Measurements from ENCODE around the gene SNX4.
A peak's percentile ranks its signal among the peaks of the same experiment; 100 is the strongest.
"Not testable (repeated sequence)": the region's sequence is repeated elsewhere in the genome, so short reads cannot be mapped to it uniquely, and the experiment has no call there.

The SNX4 gene

DNA sequence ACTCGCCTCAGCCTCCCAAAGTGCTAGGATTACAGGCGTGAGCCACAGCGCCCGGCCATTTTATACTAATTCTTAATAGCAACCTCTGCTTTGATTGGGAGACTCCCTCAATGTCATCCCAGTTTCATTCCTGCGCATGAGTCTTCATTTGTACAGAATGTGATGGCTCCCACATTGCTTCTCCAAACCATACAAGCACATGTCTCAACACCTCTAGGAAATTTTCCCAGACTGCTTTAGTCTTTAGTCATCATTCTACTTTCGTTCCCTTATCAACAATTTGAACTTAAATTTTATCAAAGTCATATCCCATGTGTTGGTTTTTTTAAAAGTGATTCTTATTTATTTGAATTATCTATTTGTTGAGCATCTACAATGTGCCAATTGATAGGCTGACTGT, 58.1 kb downstream of the SNX4 start:
- no peak for DNase-seq

- DNase-seq, result no peak
Observed at GRCh38 chr3:125460233-125460632, 59.8 kb downstream of the SNX4 start.

GRCh38 chr3:125443923-125444322, 76.1 kb downstream of the SNX4 start:
- DNase-seq, result no peak

DNA sequence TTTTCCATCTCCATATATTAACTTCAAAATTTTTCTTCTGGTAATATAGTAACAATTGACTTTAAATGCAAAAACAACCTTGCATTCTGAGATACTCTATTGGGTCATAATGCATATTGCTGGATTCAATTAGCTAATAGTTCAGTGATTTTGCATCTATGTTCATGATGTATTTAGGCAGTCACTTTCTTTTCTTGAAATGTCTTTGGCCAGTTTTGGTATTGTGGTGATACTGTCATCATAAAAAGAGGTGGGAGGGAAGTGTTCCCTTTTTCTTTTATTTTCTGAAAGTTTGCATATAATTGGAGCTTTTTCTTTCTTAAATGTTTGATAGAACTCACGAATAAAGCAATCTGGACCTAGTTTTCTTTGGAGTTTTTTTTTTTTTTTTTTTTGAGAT, 77.5 kb downstream of the SNX4 start:
- no peak for DNase-seq

- DNase-seq, result no peak
Observed at GRCh38 chr3:125440970-125441369, 79.0 kb downstream of the SNX4 start.

DNA sequence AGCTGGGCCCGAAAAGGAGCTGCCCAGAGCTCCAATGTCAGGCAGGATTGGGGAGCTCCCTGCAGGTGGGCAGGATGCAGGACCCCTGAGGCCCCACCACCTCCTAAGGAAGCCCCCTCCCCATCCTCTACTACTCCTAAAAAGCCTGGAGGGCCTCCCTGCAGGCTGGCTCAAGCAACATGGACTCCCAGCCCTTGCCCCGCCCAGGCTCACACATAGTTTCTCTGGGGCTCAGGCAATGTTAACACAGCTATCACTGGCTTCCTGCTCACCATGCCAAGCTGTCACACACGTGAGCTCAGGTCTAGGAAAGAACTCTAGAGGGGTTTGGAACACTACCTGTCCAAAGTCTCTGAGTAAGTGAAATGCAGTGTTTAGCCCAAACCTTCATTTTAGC, 79.4 kb downstream of the SNX4 start:
- DNase-seq, result no peak

DNA sequence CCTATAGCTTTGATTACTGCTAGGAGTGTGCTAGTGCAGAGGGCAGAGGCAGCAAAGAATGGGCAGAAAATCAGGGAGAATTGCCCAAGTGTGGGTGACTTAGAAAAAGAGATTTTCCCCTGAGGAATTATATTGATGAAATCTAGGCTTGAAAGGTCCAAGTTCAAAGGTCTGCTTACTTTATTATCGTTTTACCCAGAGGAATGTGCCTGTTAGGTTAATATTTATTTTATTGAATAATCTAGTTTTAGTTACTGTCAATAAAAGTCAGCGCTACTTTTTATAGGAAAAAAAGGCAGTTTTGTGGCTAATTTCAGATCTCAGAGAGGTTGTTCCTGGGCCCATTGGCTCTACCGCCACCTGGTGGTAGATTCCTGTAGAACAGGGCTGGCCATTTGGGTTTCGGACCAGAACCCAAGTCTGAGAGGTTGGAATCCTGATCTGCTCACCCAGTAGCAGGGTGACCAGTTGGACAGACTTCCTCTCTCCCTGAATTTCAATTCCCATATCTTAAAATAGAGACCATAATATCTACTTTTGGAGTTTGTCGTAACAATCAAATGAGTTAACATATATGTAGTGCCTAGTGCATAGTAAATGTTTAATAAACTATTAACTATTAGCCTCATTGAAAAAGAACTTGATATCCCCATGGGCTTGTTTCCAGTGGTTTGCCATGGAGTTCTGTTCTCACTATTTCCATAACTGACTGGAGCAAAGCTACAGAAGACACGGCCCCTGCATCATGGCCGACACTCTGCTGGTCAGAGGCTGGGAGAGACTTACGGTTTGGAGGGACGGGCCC, 82.2 kb downstream of the SNX4 start:
- peak; percentile 69 to 71 for DNase-seq

GRCh38 chr3:125436921-125437320, 83.1 kb downstream of the SNX4 start:
- DNase-seq, result no peak

- DNase-seq, result no peak
Observed at GRCh38 chr3:125435231-125435630, 84.8 kb downstream of the SNX4 start.

- peak in 1 of 2 donors; percentile 20 for DNase-seq
Observed at GRCh38 chr3:125434582-125435011, 85.4 kb downstream of the SNX4 start.

DNA sequence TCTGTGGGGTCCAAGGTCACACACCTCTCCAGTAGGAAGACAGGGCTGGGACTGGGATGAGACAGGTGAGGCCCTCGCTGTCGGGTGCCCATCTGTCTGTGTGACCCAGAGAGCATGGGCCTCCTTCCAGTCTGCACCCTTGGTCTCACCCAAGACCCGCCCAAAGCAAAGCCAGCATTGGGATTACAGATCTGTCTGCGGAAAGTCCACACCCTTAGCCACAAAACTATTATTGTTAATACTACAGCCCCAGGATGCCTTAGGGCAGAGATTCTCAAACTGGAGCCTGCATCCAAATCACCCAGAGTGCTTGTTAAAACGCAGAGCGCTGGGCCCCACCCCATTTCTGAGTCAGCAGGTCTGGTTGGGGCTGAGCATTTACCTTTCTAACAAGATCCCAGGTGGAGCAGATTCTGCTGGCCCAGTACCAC, 86.4 kb downstream of the SNX4 start:
- DNase-seq, result no peak

- DNase-seq, result no peak
Observed at GRCh38 chr3:125433091-125433534, 86.9 kb downstream of the SNX4 start.

GRCh38 chr3:125431912-125432790, 87.9 kb downstream of the SNX4 start:
- no peak for DNase-seq

DNA sequence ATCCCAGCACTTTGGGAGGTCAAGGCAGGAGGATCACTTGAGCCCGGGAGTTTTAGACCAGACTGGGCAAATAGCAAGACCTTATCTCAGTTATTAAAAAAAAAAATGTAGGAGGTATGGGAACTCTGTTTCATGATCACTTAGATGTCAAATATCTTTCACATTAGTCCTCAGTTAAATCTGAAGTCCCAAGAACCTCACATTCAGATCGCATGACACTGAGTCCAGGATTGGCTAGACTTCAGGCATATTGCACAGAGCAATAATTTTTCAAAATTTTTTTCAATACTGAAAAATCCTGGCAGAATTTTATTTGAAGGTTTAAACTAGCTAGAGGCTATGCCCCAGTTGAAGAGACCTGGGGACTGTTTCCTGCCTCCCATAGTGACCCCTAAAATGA, 88.6 kb downstream of the SNX4 start:
- no peak for DNase-seq

GRCh38 chr3:125428216-125428830, 91.7 kb downstream of the SNX4 start:
- no peak for DNase-seq

DNA sequence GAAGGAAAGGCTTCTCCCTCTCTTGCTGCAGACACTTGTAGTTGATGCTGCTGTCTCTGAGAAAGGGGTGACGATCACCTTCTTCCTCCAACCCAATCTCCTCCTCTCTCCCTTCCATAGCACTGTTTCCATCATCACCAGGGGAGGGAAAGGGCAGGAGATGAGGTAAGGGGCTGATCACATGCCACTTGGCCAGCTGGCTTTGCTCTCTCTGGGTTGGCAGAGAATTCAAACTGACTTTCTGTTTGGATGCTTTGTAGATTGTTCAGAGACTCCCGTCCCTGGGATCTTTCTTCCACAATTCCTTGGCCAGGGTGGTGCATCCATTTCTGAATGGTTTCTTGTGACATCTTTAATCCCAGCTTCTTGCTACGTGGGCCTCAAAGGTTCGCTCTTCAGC, 101.7 kb downstream of the SNX4 start:
- DNase-seq, result no peak

DNA sequence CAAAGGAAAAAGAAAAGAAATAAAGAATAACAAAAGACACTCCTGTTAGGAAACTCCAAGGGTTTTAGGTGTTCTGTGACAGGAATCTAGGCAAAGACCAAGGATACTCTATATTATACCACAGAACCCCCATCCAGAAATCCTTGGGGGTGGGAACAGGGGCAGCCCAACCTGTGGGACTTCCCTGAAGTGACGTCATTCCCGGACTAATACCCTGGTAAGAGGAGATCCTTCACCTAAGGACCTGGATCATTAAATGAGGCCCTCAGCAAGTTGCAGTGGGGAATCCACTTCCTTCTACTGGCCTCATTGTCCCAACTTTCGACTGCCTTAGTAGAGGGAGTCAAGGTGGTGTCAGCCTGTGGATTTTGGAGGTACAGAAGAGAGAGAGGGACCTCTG, 103.8 kb downstream of the SNX4 start:
- DNase-seq, result no peak

- DNase-seq, result no peak
Observed at GRCh38 chr3:125414669-125415068, 105.3 kb downstream of the SNX4 start.

DNA sequence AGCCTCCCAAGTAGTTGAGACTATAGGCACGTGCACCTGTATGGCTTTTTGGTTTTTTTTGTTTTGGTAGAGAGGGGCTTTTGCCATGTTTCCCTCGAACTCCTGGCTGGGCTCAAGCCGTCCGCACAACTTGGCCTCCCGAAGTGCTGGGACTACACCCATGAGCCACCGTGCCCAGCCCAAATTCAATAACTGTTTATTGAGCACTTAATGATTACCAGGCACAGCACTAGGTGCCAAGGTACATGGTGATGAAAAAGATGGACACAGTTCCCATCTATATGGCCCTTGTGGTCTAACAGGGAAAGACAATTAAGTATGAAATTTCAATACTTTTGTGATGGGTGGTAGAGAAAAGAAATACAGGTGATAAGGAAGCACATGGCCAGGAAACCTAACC, 109.1 kb downstream of the SNX4 start:
- no peak for DNase-seq

- DNase-seq, result no peak
Observed at GRCh38 chr3:125406070-125406469, 113.9 kb downstream of the SNX4 start.

- DNase-seq, result not testable (repeated sequence)
Observed at GRCh38 chr3:125405515-125405914, 114.5 kb downstream of the SNX4 start.

DNA sequence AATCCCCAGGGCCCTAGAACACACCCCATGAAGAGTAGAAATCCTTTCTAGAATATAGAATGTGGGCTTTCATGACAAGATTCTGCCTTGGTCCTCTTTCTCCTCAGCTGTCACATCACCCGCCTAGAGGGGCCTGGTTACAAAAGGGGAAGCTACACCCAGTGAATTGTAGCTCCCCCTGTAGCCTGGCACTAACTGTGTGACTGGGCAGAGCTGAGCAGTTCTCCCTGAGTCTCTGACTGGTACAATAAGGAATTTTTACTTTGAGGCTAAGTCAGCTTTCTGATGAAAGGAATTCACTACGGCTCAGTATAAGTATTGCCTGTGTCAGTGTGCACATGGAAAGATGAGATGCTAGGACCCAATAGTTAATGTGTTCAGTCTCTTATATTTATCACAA, 116.2 kb downstream of the SNX4 start:
- no peak for DNase-seq

- no peak for DNase-seq
Observed at GRCh38 chr3:125402639-125403038, 117.4 kb downstream of the SNX4 start.

- no peak for DNase-seq
Observed at GRCh38 chr3:125401402-125401801, 118.6 kb downstream of the SNX4 start.
